Endothelial cell of umbilical vein (primary cell): Measurements from ENCODE around the gene EFS. TPM values are rescaled to one million over a fixed set of nuclear protein-coding genes. Genes with fewer than 3 reads are reported as not detected.

Experiments
- BruUV-seq: library from RNA; stranded (reverse); fragments of 400-500 nt; replicated peaks from 2 replicates; lab custom pipeline; 2021; lab: Mats Ljungman, UMichigan
- CTCF ChIA-PET: fragments of 300-600, 350-600 bp; sonication (Branson Sonifier 250); formaldehyde crosslinking; loops from one replicate; lab custom pipeline; 2021; ENCODE audit warnings: antibody characterized with exemption, inconsistent platforms; lab: Charles Lee
- POLR2A ChIA-PET: fragments of 300-600, 350-600 bp; sonication (Branson Sonifier 250); formaldehyde crosslinking; loops from one replicate; lab custom pipeline; 2021; ENCODE audit warnings: antibody characterized with exemption, inconsistent platforms; lab: Charles Lee
- DNase-seq: peaks from one replicate; pipeline ENCODE4 v3.0.0-alpha.2; 2011; ENCODE audit warnings: low read depth, low spot score
- FAIRE-seq: peaks from 2 replicates; lab custom pipeline; 2011; peaks lifted over from hg19 to GRCh38; lab: Jason Lieb, UNC
- H2AFZ ChIP-seq: 2 replicates; pipeline ENCODE4 v1.6.0; 2012; ENCODE audit warnings: low read depth, low read length, control low read depth, inconsistent platforms
- H3K27ac ChIP-seq: 2 replicates; pipeline ENCODE4 v1.5.1; 2011; ENCODE audit warnings: low read depth, mild to moderate bottlenecking, control low read depth, low read length, moderate library complexity; ENCODE audit not compliant: insufficient read depth
- H3K27me3 ChIP-seq, 2 experiments: 2 replicates each; pipeline versions ENCODE4 v1.6.0 to v1.6.1; 2011; ENCODE audit warnings: low read length in 2 of 2, mixed read lengths in 1 of 2; ENCODE audit not compliant: control insufficient read depth in 2 of 2, insufficient read depth in 2 of 2
- H3K36me3 ChIP-seq, 2 experiments: 2 replicates in 1 of 2; 3 replicates in 1 of 2; pipeline ENCODE4 v1.5.1; 2011; ENCODE audit warnings: low read length in 2 of 2, mild to moderate bottlenecking in 1 of 2, moderate library complexity in 1 of 2; ENCODE audit not compliant: control insufficient read depth in 2 of 2, insufficient read depth in 2 of 2; ENCODE audit errors: extremely low read depth in 1 of 2
- H3K4me1 ChIP-seq: 3 replicates; pipeline ENCODE4 v1.5.1; 2011; ENCODE audit warnings: mild to moderate bottlenecking, low read length; ENCODE audit not compliant: control insufficient read depth, insufficient read depth; ENCODE audit errors: extremely low read depth
- H3K4me2 ChIP-seq: 2 replicates; pipeline ENCODE4 v1.6.1; 2011; ENCODE audit warnings: low read length, control low read depth, mixed read lengths; ENCODE audit not compliant: insufficient read depth
- H3K4me3 ChIP-seq, 3 experiments: fragments of 200-600 bp in 1 of 3; sonication (generic), shearing (Covaris generic) in 1 of 3; replicated peaks in 1 of 3; 2 replicates each; pipeline ENCODE4 v1.5.1; 2011 to 2016; ENCODE audit warnings: control low read depth in 3 of 3, low read length in 3 of 3, mild to moderate bottlenecking in 2 of 3, inconsistent platforms in 1 of 3, low read depth in 1 of 3, moderate library complexity in 1 of 3; ENCODE audit not compliant: insufficient read depth in 1 of 3
- H3K79me2 ChIP-seq: 2 replicates; pipeline ENCODE4 v1.6.0; 2012; ENCODE audit warnings: low read length, inconsistent platforms; ENCODE audit not compliant: control insufficient read depth, insufficient read depth
- H3K9ac ChIP-seq: replicated peaks from 2 replicates; pipeline ENCODE3; 2011; ENCODE audit warnings: low read length, control low read depth; ENCODE audit not compliant: insufficient read depth; ENCODE audit errors: extremely low read depth
- H3K9me1 ChIP-seq: replicated peaks from 3 replicates; pipeline ENCODE4 v1.6.0; 2011; ENCODE audit warnings: mild to moderate bottlenecking, low read length; ENCODE audit not compliant: control insufficient read depth, insufficient read depth; ENCODE audit errors: extremely low read depth
- H3K9me3 ChIP-seq: replicated peaks from 2 replicates; pipeline ENCODE4 v1.5.1; 2012; ENCODE audit warnings: low read length, inconsistent platforms; ENCODE audit not compliant: control insufficient read depth, insufficient read depth
- H4K20me1 ChIP-seq: replicated peaks from 2 replicates; pipeline ENCODE3; 2011; ENCODE audit warnings: mild to moderate bottlenecking, low read length; ENCODE audit not compliant: control insufficient read depth, insufficient read depth; ENCODE audit errors: extremely low read depth
- EZH2 ChIP-seq: IDR thresholded peaks from 2 replicates; pipeline ENCODE4 v1.6.1; 2012; ENCODE audit warnings: borderline replicate concordance, low read depth, mild to moderate bottlenecking, moderate library complexity, low read length, inconsistent platforms; ENCODE audit not compliant: severe bottlenecking
- FOS ChIP-seq: IDR thresholded peaks from 2 replicates; pipeline ENCODE4 v1.6.1; 2011; ENCODE audit warnings: mild to moderate bottlenecking, low read length, moderate library complexity, borderline replicate concordance; ENCODE audit not compliant: insufficient read depth
- GATA2 ChIP-seq: IDR thresholded peaks from 2 replicates; pipeline ENCODE4 v1.7.0; 2011; ENCODE audit warnings: low read depth, mild to moderate bottlenecking, moderate library complexity, mixed read lengths, low read length; ENCODE audit not compliant: insufficient read length, insufficient read depth
- JUN ChIP-seq: IDR thresholded peaks from 2 replicates; pipeline ENCODE4 v1.6.1; 2011; ENCODE audit warnings: borderline replicate concordance, low read depth; ENCODE audit not compliant: insufficient read length, insufficient read depth
- MYC ChIP-seq: IDR thresholded peaks from one replicate; pipeline ENCODE4 v1.6.1; 2011; ENCODE audit warnings: mild to moderate bottlenecking, low read depth, low read length
- POLR2A ChIP-seq: IDR thresholded peaks from 2 replicates; pipeline ENCODE4 v1.6.1; 2012; ENCODE audit warnings: low read depth, mild to moderate bottlenecking, control low read depth, low read length
- POLR2AphosphoS5 ChIP-seq: IDR thresholded peaks from 2 replicates; pipeline ENCODE4 v1.6.1; 2012; ENCODE audit warnings: low read depth, mild to moderate bottlenecking, control low read depth, low read length, moderate library complexity; ENCODE audit not compliant: insufficient read depth
- dilution Hi-C: fragments of 300-500 bp; cut with MboI; formaldehyde crosslinking; loops from one replicate; pipeline ENCODE4 v1.15.0; 2019; ENCODE audit warnings: low sequenced_read_pairs; ENCODE audit not compliant: extremely low pct_ligation_motif_present
- intact Hi-C: fragments of 100-400 bp; cut with micrococcal nuclease; formaldehyde crosslinking; loops from one replicate; pipeline ENCODE4 v1.10.0; 2022
- polyA plus RNA-seq, 4 experiments: library from polyadenylated mRNA; depleted of rRNA in 3 of 4; stranded (reverse) in 3 of 4; unstranded in 1 of 4; fragments of >200 nt; gene quantifications; 2 replicates each; pipeline versions ENCODE4 v1.2.1 to v1.2.3, GENCODE V29; 2011 to 2012; ENCODE audit warnings: missing spikeins in 1 of 4
- total RNA-seq: library from RNA; stranded (reverse); gene quantifications from 2 replicates; pipeline ENCODE4 v1.2.3, GENCODE V29; 2021
- TF ChIP-seq, protein P1 (sequence below): IDR thresholded peaks from 2 replicates; pipeline ENCODE4 v1.6.1; 2011; ENCODE audit not compliant: insufficient read depth, insufficient read length
- TF ChIP-seq, protein P2 (sequence below), 2 donors: IDR thresholded peaks; 1 replicate in 1 of 2; 2 replicates in 1 of 2; pipeline ENCODE4 v1.5.1; 2011; ENCODE audit warnings: low read length in 2 of 2, mild to moderate bottlenecking in 2 of 2, moderate library complexity in 2 of 2, control low read depth in 1 of 2, inconsistent platforms in 1 of 2, low read depth in 1 of 2; ENCODE audit not compliant: insufficient read depth in 1 of 2; ENCODE audit errors: extremely low read depth in 1 of 2

EFS gene
- total and polyA plus RNA-seq, 2 donors (not counting 3 experiments of a cell fraction or from before 2014, with no cell fraction given), result 0.03 to 0.13 TPM

DNA sequence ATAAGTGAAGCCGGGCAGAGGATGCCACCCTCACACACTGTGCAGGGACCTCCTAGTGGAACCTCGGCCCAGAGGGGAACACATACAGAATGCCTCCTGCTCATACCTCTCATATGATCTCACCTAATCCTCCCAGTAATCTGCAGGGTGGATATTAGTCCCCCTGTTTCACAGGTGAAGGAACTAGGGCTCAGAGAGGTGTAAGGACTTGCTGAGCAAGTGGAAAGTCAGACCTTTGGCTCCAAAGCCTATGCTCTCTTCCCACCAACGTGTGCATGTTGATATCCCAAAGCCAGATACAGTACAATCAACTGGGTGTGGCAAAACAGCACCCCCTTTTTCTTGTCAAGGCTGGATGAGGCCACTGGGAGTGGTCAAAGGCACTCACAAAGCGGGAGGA is 38.9 kb upstream of the EFS start:
- Histone ChIP-seq H3K27ac (no peak overlapping the region), H3K79me2 (no peaks in the 10 kb centered on the region), H3K27me3 (no peaks in the 10 kb centered on the region), H3K4me2 (no peak overlapping the region), H3K9ac (no peak overlapping the region), H2AFZ (no peak overlapping the region), H3K9me1 (no peaks in the 10 kb centered on the region), H3K9me3 (no peaks in the 10 kb centered on the region), H3K36me3 (no peaks in the 10 kb centered on the region), H3K4me1 (no peaks in the 10 kb centered on the region), H3K4me3 (no peak overlapping the region), H4K20me1 (no peaks in the 10 kb centered on the region)
- BruUV-seq, result no TSS peak
- POLR2A ChIA-PET, result no interaction called here
- no peak for FAIRE-seq
- intact Hi-C loops (no loop called here), dilution Hi-C loops (no loop called here)
- DNase-seq, result no peak
- TF ChIP-seq JUN (no peak), POLR2A (no peak), GATA2 (no peak), FOS (no peak), MYC (no peak), EZH2 (no peak), POLR2AphosphoS5 (no peak)
- TF ChIP-seq, protein P1, sequence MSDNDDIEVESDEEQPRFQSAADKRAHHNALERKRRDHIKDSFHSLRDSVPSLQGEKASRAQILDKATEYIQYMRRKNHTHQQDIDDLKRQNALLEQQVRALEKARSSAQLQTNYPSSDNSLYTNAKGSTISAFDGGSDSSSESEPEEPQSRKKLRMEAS, result no peak
- TF ChIP-seq, protein P2, sequence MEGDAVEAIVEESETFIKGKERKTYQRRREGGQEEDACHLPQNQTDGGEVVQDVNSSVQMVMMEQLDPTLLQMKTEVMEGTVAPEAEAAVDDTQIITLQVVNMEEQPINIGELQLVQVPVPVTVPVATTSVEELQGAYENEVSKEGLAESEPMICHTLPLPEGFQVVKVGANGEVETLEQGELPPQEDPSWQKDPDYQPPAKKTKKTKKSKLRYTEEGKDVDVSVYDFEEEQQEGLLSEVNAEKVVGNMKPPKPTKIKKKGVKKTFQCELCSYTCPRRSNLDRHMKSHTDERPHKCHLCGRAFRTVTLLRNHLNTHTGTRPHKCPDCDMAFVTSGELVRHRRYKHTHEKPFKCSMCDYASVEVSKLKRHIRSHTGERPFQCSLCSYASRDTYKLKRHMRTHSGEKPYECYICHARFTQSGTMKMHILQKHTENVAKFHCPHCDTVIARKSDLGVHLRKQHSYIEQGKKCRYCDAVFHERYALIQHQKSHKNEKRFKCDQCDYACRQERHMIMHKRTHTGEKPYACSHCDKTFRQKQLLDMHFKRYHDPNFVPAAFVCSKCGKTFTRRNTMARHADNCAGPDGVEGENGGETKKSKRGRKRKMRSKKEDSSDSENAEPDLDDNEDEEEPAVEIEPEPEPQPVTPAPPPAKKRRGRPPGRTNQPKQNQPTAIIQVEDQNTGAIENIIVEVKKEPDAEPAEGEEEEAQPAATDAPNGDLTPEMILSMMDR (IDR thresholded peaks at IDR 0.05; ENCODE audit: extremely low read depth in 1 of 2, insufficient read depth in 1 of 2, low read depth in 1 of 2, low read length in 2 of 2), result no peak
- CTCF ChIA-PET, result no interaction called here
